ENCODE results near the gene METTL2B. TPM values are rescaled to one million over a fixed set of nuclear protein-coding genes. Genes with fewer than 3 reads are reported as not detected.
"Not testable (repeated sequence)": the region's sequence is repeated elsewhere in the genome, so short reads cannot be mapped to it uniquely, and the experiment has no call there.

Gene METTL2B
- total RNA-seq, 6 experiments from 2014 or later: 25.5 to 33.6 (median 31.7) TPM

DNA sequence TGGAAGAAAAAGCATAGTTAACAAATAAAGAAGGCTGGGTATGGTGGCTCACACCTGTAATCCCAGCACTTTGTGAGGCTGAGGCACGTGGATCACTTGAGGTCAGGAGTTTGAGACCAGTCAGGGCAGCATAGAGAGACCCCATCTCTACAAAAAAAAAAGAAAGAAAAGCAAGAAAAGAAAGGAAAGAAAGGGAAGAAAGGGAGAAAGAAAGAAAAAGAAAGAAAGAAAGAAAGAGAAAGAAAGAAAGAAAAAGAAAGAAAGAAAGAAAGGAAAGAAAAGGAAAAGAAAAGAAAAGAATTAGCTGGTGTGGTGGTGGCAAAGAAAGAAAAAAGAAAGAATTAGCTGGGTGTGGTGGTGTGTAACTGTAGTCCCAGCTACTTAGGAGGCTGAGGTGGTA lies 24.0 kb upstream of the METTL2B start:
- TF ChIP-seq, protein P1, sequence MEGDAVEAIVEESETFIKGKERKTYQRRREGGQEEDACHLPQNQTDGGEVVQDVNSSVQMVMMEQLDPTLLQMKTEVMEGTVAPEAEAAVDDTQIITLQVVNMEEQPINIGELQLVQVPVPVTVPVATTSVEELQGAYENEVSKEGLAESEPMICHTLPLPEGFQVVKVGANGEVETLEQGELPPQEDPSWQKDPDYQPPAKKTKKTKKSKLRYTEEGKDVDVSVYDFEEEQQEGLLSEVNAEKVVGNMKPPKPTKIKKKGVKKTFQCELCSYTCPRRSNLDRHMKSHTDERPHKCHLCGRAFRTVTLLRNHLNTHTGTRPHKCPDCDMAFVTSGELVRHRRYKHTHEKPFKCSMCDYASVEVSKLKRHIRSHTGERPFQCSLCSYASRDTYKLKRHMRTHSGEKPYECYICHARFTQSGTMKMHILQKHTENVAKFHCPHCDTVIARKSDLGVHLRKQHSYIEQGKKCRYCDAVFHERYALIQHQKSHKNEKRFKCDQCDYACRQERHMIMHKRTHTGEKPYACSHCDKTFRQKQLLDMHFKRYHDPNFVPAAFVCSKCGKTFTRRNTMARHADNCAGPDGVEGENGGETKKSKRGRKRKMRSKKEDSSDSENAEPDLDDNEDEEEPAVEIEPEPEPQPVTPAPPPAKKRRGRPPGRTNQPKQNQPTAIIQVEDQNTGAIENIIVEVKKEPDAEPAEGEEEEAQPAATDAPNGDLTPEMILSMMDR (IDR thresholded peaks at IDR 0.05): no peak
- Mint-ChIP-seq H3K36me3 (ENCODE audit: low read depth) (no peaks in the 10 kb centered on the region), H3K4me3 (no peak overlapping the region), H3K4me1 (ENCODE audit: low read depth) (peaks cover 28% of the 10 kb centered on the region), H3K27ac (no peak overlapping the region), H3K27me3 (ENCODE audit: insufficient read depth) (peaks cover 15% of the 10 kb centered on the region), H3K9me3 (no peaks in the 10 kb centered on the region)
- no peak for DNase-seq

DNA sequence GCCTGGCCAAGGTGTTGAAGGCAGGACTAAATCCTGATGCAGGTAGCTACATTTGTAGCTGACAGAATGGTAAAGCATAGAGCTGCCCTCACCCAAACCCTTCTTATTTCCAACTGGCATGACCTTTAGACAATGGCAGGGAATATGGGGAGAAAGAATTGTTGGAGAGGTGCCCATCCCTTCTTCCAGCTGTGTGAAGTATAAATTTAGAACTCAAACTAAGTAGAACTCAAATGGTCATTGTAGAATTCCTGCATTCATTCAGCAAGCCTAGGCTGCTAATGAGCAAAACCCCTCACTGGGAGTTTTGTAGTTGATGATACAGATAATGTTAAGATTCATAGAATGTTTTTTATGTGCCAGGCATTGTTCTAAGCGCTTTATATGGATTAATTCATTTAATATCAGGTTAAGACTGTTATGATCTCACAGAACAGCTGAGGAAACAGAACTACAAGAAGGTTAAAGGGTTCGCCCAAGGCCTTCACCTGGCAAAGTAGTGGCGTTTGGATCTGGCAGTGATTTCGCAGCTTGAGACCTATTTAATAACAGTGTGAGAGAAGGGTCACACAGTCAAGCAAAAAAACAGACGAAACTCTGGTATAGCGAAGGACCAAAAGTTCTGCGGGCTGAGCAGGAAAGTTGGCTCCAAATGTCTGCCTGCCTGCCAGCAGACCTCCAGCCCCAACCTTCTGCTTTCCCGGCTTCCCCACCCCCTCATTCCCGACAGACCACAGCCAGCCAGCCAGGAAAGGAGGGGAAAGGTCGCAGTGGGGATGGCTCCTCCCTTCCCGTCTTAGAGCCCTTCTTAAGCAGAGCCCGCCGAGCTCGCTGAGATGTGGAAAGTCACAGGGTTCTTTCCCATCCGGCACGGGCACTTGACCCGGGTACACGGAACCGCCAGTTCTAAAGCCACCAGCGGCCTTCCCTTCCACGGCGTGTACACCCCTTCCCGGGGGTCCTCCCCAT lies 22.4 kb upstream of the METTL2B start:
- Mint-ChIP-seq H3K36me3 (ENCODE audit: low read depth) (peaks cover 5% of the 10 kb centered on the region; the same call in 1 of the 2 replicates), H3K27ac (peak overlapping the region; percentile 99), H3K4me3 (peak overlapping the region; percentile 92), H3K27me3 (ENCODE audit: insufficient read depth) (peaks cover 15% of the 10 kb centered on the region), H3K9me3 (no peaks in the 10 kb centered on the region), H3K4me1 (ENCODE audit: low read depth) (peaks cover 43% of the 10 kb centered on the region)
- TF ChIP-seq, protein P1 (IDR thresholded peaks at IDR 0.05): no peak
- no peak for DNase-seq

GRCh38 chr7:128454808-128455542 lies 21.6 kb upstream of the METTL2B start:
- H3K36me3 Mint-ChIP-seq (ENCODE audit: low read depth): peaks cover 5% of the 10 kb centered on the region; the same call in 1 of the 2 replicates
- peaks cover 15% of the 10 kb centered on the region for H3K27me3 Mint-ChIP-seq (ENCODE audit: insufficient read depth)
- DNase-seq: peak; percentile 3
- TF ChIP-seq, protein P1 (IDR thresholded peaks at IDR 0.05): peak; percentile 45
- peak overlapping the region; percentile 92 for H3K4me3 Mint-ChIP-seq
- H3K4me1 Mint-ChIP-seq (ENCODE audit: low read depth): peaks cover 50% of the 10 kb centered on the region
- H3K27ac Mint-ChIP-seq: peak overlapping the region; percentile 99
- H3K9me3 Mint-ChIP-seq: no peaks in the 10 kb centered on the region

DNA sequence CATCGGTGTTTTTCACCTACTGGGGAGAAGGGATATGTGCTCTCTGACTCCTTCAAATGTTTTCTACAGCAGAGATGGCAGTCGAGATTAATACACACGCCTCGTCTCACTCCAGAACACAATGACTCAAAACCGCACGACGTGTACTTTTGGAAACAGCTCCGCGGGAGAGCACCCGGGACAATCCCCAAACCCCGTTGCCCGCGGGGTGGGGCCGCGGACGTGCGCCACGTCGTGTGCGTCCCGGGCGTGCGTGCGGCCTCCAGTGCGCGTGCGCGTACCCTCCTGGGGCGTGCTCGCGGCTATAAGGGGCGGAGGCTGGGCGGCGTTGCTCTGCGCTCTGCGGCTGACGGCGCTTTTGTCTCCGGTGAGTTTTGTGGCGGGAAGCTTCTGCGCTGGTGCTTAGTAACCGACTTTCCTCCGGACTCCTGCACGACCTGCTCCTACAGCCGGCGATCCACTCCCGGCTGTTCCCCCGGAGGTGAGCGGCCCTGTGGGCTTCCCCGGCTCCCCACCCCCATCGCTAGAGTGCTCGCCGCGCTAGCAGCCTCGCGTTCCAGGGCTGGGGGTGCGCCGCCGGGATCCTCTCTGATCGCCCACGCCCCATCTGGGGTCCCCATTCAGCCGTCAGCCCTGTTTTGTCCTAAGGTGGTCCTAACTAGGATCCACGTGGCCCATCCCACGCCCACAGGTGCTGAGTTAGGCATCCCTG lies 20.8 kb upstream of the METTL2B start, which contains the start of gene HILPDA:
TSS of gene HILPDA (plus strand) at position 336 of the 712 bp plus-strand sequence. CDS start 1,391 bp downstream, outside the sequence.
- TF ChIP-seq, protein P1 (IDR thresholded peaks at IDR 0.05): no peak; the same call in 1 of the 2 replicates
- H3K27ac Mint-ChIP-seq: peak within 1 kb of the TSS; percentile 99
- peaks cover 5% of the 10 kb centered on the region; the same call in 1 of the 2 replicates for H3K36me3 Mint-ChIP-seq (ENCODE audit: low read depth)
- H3K27me3 Mint-ChIP-seq (ENCODE audit: insufficient read depth): peaks cover 12% of the 10 kb centered on the region
- DNase-seq: peak; percentile 95
- peaks cover 50% of the 10 kb centered on the region for H3K4me1 Mint-ChIP-seq (ENCODE audit: low read depth)
- H3K4me3 Mint-ChIP-seq: peak within 1 kb of the TSS; percentile 92
- no peaks in the 10 kb centered on the region for H3K9me3 Mint-ChIP-seq

DNA sequence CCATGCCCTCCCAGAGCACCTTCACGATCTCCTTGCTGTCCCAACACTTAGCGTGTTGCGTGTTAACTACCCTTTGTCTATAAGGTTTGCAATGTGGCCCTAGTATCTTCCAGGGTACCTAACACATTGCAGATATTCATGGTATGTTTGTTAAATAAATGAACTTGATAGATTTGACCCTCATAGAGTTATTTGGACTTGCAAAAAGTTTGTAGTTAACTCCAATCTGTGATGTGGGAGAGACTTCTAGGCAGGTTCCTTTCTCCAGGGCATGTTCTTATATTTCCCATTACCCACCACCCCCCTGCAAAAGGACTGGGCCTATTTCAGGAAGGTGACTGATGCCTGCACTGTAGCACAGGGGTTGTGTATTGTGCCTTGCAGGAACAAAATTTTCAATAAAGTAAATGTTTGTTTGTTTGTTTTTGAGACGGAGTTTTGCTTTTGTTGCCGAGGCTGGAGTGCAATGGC lies 20.3 kb upstream of the METTL2B start:
- no peak for DNase-seq
- no peaks in the 10 kb centered on the region for H3K9me3 Mint-ChIP-seq
- peak overlapping the region; percentile 99 for H3K27ac Mint-ChIP-seq
- H3K36me3 Mint-ChIP-seq (ENCODE audit: low read depth): peaks cover 5% of the 10 kb centered on the region; the same call in 1 of the 2 replicates
- peaks cover 50% of the 10 kb centered on the region for H3K4me1 Mint-ChIP-seq (ENCODE audit: low read depth)
- H3K4me3 Mint-ChIP-seq: peak overlapping the region; percentile 92
- peaks cover 6% of the 10 kb centered on the region for H3K27me3 Mint-ChIP-seq (ENCODE audit: insufficient read depth)
- TF ChIP-seq, protein P1 (IDR thresholded peaks at IDR 0.05): no peak

DNA sequence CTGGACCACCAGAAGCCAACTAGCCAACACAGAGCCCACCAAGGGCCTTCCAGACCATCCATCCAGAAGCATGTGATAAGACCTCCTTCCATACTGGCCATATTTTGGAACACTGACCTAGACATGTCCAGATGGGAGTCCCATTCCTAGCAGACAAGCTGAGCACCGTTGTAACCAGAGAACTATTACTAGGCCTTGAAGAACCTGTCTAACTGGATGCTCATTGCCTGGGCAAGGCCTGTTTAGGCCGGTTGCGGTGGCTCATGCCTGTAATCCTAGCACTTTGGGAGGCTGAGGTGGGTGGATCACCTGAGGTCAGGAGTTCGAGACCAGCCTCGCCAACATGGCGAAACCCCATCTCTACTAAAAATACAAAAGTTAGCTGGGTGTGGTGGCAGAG lies 19.2 kb upstream of the METTL2B start:
- not testable (repeated sequence) for H3K27me3 Mint-ChIP-seq (ENCODE audit: insufficient read depth); H3K9me3 Mint-ChIP-seq; H3K27ac Mint-ChIP-seq; DNase-seq; H3K36me3 Mint-ChIP-seq (ENCODE audit: low read depth)
- Mint-ChIP-seq H3K4me1 (ENCODE audit: low read depth) (peaks cover 51% of the 10 kb centered on the region), H3K4me3 (peak overlapping the region; percentile 92)
